ENCODE measurements around the gene BRWD1. TPM values are rescaled to one million over a fixed set of nuclear protein-coding genes. Genes with fewer than 3 reads are reported as not detected.

The BRWD1 gene
- polyA plus RNA-seq, 2 of the 4 experiments (the other 2 are of a cell fraction): 6.9 to 22.2 TPM

GRCh38 chr21:39349211-39350093 lies 36.0 kb upstream of the BRWD1 start:
- no peak for FAIRE-seq
- no peak for TF ChIP-seq KDM5A (IDR thresholded peaks at IDR 0.05)
- TF ChIP-seq NR3C1 (IDR thresholded peaks at IDR 0.05): no peak
- no peak; a peak in 2 of 5 replicates for TF ChIP-seq JUN (IDR thresholded peaks at IDR 0.05)
- no peak for TF ChIP-seq SMC3 (IDR thresholded peaks at IDR 0.05)
- TF ChIP-seq RCOR1 (IDR thresholded peaks at IDR 0.05; ENCODE audit: low read depth, low read length): no peak
- TF ChIP-seq CBX8 (IDR thresholded peaks at IDR 0.05): no peak
- TF ChIP-seq MAFK (IDR thresholded peaks at IDR 0.05; ENCODE audit: partially characterized antibody): no peak
- peak; percentile 64 for TF ChIP-seq POLR2A (IDR thresholded peaks at IDR 0.05; ENCODE audit: low read length)
- TF ChIP-seq EP300 (IDR thresholded peaks at IDR 0.05): no peak
- TF ChIP-seq ZNF302 (CRISPR knock-in tag; IDR thresholded peaks at IDR 0.05): no peak
- no peak for TF ChIP-seq JUNB (IDR thresholded peaks at IDR 0.05)
- TF ChIP-seq NFE2L2 (conservative IDR thresholded peaks at IDR 0.05; ENCODE audit: low read length): no peak
- no peak for TF ChIP-seq ESRRA (IDR thresholded peaks at IDR 0.05; ENCODE audit: borderline replicate concordance, low read length)
- TF ChIP-seq HMGXB4 (CRISPR knock-in tag; IDR thresholded peaks at IDR 0.05; ENCODE audit: borderline replicate concordance): no peak
- peak; percentile 29 for TF ChIP-seq CHD2 (IDR thresholded peaks at IDR 0.05; ENCODE audit: low read length, partially characterized antibody)
- TF ChIP-seq FOSL2 (IDR thresholded peaks at IDR 0.05): no peak
- TF ChIP-seq FOSL2 (CRISPR knock-in tag; IDR thresholded peaks at IDR 0.05): no peak
- TF ChIP-seq RFX5 (IDR thresholded peaks at IDR 0.05): no peak
- TF ChIP-seq CTCF (IDR thresholded peaks at IDR 0.05): no peak
- TF ChIP-seq TFCP2L1 (CRISPR knock-in tag; IDR thresholded peaks at IDR 0.05): no peak
- no peak for TF ChIP-seq CHD4 (IDR thresholded peaks at IDR 0.05; ENCODE audit: borderline replicate concordance)
- no peak for TF ChIP-seq HDAC2 (IDR thresholded peaks at IDR 0.05)
- TF ChIP-seq MAX (IDR thresholded peaks at IDR 0.05): peak; percentile 56; the same call in 1 of the 2 replicates
- TF ChIP-seq PHF8 (IDR thresholded peaks at IDR 0.05; ENCODE audit: borderline replicate concordance, low read depth): peak; percentile 83; the same call in 1 of the 2 replicates
- TF ChIP-seq USF2 (IDR thresholded peaks at IDR 0.05): peak; percentile 89
- no peak; the same call in 1 of the 2 replicates for TF ChIP-seq PBX3 (IDR thresholded peaks at IDR 0.05)
- TF ChIP-seq GATA3 (IDR thresholded peaks at IDR 0.05; ENCODE audit: borderline replicate concordance): no peak
- TF ChIP-seq E2F6 (IDR thresholded peaks at IDR 0.05; ENCODE audit: borderline replicate concordance, low read depth): peak; percentile 75; the same call in 1 of the 2 replicates
- TF ChIP-seq REST (IDR thresholded peaks at IDR 0.05): peak; percentile 31; the same call in 1 of the 2 replicates
- TF ChIP-seq ZC3H11A (IDR thresholded peaks at IDR 0.05): no peak
- no peak for TF ChIP-seq ZFP36 (IDR thresholded peaks at IDR 0.05; ENCODE audit: borderline replicate concordance, partially characterized antibody)

More at GRCh38 chr21:39349211-39350093, 36.0 kb upstream of the BRWD1 start:
- Histone ChIP-seq H3K9me3 (no peaks in the 10 kb centered on the region), H3K27ac (peak overlapping the region; percentile 91 to 93), H3K4me1 (peaks cover 26% of the 10 kb centered on the region; the same call in 2 of the 3 replicates), H3K4me2 (peak overlapping the region; percentile 84), H3K4me3 (peak overlapping the region; percentile 59)
- WGBS (ENCODE audit: missing lambda C conversion rate): 2% methylated on average over 34 of the region's 56 CpGs
- ATAC-seq: peak; percentile 92 to 96
- POLR2A ChIA-PET: interaction anchor here (1.2 to 3.8 kb wide), 5 partner anchors 24 to 166 kb away, joined by 5 to 20 read pairs (median 6); partner anchors contain the start of gene PSMG1
- CTCF ChIA-PET: interaction anchor here (0.9 to 2.0 kb wide), 2 partner anchors 42 to 93 kb away, joined by 3 to 6 read pairs; no protein-coding TSS in a partner anchor
- peak; percentile 85 to 94 for DNase-seq (ENCODE audit: low read depth in 1 of 2, low spot score in 1 of 2)

All from A549 (cell line).